Fibroblast of mammary gland (primary cell): ENCODE measurements around the gene BDKRB2.
A peak's percentile ranks its signal among the peaks of the same experiment; 100 is the strongest.

ENCODE experiments used
- DNase-seq: peaks from one replicate; pipeline ENCODE4 v3.0.0-alpha.2; 2010; ENCODE audit warnings: low read depth
- H3K4me3 ChIP-seq: 2 replicates; pipeline ENCODE4 v1.5.1; 2011; ENCODE audit warnings: low read depth, mild to moderate bottlenecking, low read length, moderate library complexity; ENCODE audit not compliant: control insufficient read depth
- TF ChIP-seq, protein P1 (sequence below): conservative IDR thresholded peaks from 2 replicates; pipeline ENCODE4 v1.5.1; 2011; ENCODE audit warnings: low read depth, low read length, inconsistent platforms; ENCODE audit not compliant: control insufficient read depth, insufficient read depth

The BDKRB2 gene

GRCh38 chr14:96269359-96269710 lies 64.7 kb downstream of the BDKRB2 start:
- TF ChIP-seq, protein P1, sequence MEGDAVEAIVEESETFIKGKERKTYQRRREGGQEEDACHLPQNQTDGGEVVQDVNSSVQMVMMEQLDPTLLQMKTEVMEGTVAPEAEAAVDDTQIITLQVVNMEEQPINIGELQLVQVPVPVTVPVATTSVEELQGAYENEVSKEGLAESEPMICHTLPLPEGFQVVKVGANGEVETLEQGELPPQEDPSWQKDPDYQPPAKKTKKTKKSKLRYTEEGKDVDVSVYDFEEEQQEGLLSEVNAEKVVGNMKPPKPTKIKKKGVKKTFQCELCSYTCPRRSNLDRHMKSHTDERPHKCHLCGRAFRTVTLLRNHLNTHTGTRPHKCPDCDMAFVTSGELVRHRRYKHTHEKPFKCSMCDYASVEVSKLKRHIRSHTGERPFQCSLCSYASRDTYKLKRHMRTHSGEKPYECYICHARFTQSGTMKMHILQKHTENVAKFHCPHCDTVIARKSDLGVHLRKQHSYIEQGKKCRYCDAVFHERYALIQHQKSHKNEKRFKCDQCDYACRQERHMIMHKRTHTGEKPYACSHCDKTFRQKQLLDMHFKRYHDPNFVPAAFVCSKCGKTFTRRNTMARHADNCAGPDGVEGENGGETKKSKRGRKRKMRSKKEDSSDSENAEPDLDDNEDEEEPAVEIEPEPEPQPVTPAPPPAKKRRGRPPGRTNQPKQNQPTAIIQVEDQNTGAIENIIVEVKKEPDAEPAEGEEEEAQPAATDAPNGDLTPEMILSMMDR: no peak
- DNase-seq: no peak
- no peak overlapping the region for H3K4me3 ChIP-seq

- TF ChIP-seq, protein P1: no peak
- peak; percentile 77 for DNase-seq
- H3K4me3 ChIP-seq: no peak overlapping the region
Measured at GRCh38 chr14:96270565-96271420, 66.2 kb downstream of the BDKRB2 start.

DNA sequence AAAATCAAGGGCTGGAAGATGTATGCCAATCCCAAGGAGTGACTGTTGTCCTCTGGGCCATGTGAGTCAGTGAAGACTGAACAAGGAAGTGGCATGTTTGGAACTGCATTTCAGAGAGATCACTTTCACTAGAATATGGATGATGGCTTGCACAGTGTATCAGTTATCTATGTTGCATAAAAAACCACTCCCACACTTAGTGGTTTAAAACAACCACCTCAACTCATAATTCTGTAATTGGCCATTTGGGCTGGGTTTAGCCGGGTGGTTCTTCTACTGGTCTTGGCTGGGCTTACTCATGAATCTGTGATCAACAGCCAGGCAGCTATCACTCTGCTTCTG lies 66.8 kb downstream of the BDKRB2 start:
- no peak overlapping the region for H3K4me3 ChIP-seq
- no peak for DNase-seq
- TF ChIP-seq, protein P1: no peak

DNA sequence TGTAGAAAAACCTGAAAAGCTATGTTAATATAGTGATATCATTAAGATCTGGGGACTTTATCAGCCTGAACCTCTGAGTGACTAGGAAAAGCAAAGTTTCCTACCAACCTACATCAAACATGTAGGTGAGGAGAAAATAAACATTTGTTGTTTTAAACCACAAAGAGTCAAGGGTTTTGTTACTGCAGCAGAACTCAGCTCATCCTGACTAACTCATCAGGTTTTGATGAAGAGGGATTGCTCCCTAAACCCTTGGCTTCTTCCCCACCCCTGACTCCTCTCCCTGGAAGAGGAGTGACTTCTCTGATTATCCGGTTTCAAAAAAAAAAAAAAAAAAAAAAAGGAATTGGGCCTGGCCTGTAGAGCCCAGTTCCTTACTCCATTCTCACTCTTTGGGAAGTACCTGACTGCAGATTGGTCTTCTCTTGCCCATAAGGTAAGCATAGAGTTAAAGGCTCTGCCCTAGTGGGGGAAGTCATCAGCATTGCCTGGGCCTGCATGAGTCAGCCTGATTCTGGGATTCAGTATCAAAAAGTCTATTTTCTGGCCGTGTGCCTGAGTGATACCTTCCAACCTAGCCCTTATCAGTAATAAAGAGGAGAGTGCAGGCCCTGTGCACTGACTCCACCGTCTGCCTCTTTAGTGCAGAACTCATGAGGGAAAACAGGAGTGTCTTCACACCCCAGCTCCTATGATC lies 68.3 kb downstream of the BDKRB2 start:
- TF ChIP-seq, protein P1: no peak
- H3K4me3 ChIP-seq: no peak overlapping the region
- peak; percentile 42 for DNase-seq

DNA sequence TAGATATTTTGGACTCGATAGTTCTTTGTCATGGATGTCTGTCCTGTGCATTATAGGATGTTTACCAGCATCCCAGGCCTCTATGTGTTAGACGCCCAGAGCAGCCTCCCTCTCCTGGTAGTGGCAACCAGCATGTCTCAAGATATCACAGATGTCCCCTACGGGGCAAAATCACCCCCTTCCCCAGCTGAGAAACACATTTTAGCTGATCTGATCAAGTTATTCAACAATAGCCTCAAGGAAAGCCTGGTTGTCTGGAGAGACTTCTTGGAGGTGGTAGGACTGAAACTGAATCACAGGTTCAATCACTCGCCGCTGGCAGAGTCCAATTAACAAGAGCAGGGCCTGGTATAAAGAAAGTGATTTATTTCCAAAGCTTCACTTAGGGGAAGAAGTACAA lies 69.0 kb downstream of the BDKRB2 start:
- H3K4me3 ChIP-seq: no peak overlapping the region
- TF ChIP-seq, protein P1: no peak
- no peak for DNase-seq

- TF ChIP-seq, protein P1: no peak
- DNase-seq: no peak
- H3K4me3 ChIP-seq: no peak overlapping the region
Measured at GRCh38 chr14:96274122-96274521, 69.5 kb downstream of the BDKRB2 start.
